ENCODE measurements around the gene QKI.
A peak's percentile ranks its signal among the peaks of the same experiment; 100 is the strongest.

Gene QKI

DNA sequence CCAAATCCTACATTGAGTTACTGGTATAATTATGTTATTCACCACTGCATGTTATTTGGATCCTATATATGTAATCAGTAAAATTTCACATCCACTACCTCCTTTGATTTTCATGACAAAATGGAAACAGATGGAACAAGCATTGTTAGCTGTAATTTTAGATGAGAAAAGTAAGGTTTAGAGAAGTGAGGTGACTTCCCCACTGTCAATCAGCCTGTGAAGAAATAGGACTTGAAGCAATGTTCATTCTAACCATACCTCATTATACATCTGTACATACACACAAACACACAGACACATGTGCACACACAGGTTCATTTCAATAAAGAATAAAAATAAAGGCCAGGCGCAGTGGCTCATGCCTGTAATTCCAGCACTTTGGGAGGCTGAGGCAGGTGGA is 23.7 kb upstream of the QKI start:
- no peak for FAIRE-seq
- DNase-seq (ENCODE audit: insufficient read length, low spot score) = no peak

DNA sequence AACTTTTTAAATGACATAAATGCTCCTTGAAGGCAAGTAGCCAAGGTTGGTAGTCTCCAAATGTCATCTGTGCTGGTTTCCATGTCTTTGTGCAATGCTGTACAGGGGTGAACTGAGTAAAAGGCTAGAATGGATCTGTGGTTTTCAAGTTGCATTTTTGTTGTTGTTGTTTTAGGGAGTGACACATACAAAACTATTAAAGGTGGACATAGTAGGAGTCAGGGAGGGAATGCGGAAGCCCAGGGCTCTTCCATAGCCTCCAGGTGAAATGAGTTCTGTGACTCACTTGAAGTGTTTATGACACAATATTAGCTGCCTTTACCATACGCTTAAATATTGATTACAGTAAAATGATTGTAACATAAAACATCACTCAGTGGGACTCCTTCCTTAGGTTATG is 22.5 kb upstream of the QKI start:
- FAIRE-seq = no peak

DNA sequence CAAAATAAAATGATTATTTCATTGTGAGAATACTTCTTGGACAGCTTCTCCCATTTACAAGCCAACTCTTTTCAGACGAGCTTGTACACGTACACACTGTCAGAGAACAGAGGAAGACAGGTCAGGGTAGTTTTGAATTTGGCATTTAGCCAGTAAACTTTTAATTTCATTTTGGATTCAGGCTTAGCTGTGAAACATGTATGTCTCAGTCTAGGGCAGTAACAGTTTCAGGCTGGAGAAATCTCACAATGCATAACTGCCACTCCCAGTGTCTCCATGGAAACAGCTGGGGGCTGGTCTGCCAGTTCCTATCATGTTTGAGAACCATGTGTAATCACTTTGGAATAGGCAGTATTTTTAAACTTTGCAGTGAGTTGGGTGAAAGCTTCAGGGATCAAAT is 22.0 kb upstream of the QKI start:
- FAIRE-seq (no peak), DNase-seq (ENCODE audit: insufficient read length, low spot score) (no peak)

More for the DNA sequence above, 22.5 kb upstream of the QKI start:
- DNase-seq (ENCODE audit: insufficient read length, low spot score) = peak; percentile 25

DNA sequence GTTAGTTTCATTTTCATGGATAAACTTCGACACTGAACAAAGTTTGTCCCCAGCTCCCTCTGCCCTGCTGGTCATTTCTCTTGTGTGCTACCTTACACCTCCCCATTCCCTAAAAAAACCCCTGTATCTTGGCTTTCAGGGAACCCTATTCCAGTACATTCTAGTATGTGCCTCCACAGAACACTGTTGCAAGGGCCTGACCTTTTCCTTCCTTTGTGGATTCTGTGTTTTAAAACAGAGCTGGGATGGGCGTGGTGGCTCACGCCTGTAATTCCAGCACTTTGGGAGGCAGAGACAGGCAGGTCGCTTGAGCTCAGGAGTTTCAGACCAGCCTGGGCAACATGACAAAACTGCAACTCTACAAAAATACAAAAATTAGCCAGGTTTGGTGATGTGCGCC is 20.6 kb upstream of the QKI start:
- FAIRE-seq = no peak
- no peak for DNase-seq (ENCODE audit: insufficient read length, low spot score)

DNA sequence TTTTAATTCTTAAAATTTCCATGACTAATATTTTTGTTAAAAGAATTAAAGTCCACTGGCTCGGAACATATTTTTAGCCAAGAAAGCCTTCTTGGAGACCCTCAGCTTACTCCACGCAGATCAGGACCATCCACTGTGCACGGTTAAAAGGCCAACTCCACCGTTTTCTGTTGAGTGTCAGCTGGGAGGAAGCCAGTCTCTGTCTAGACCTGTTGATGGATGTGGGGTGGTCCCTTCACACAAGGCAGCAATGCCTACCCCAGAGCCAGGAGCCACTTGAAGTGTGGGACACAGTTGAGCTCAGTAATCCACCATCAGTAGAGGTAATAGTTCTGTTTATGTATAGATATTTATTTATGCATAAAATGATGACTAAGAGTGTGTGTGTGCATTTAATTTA is 19.9 kb upstream of the QKI start:
- FAIRE-seq (no peak), DNase-seq (ENCODE audit: insufficient read length, low spot score) (no peak)

DNA sequence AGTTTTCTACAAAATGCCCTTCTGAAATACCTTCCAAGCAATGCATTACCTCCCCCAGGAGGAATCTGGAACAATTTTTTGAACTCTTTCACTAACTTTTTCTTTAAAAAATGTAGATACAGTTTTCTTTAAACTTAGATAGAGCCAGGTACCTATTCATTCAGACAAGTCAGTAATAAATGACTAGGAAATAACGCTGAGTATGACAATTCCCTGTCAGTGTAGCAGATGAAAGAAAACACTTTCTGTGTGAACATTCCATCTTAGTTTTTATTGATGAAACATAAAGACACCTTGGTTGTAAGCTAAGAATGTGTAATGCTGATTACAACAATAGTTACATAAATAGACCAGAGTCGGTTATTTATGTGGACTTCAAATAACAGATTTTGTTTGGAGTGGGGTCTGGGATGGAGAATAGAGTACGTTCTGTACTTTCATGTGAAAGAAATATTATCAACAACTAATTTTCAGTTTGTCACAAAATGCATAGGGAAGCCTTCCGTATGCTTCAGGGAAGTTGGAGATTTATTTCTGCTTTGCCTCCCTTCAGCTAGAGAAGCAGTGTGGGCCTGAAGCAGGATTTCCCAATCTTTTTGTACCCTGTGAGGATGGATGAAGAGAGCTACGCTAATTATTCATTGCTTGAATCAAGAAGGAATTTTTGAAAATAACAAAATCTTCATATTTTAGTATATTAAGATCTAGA is 19.2 kb upstream of the QKI start:
- DNase-seq (ENCODE audit: insufficient read length, low spot score) (no peak), FAIRE-seq (no peak)

DNA sequence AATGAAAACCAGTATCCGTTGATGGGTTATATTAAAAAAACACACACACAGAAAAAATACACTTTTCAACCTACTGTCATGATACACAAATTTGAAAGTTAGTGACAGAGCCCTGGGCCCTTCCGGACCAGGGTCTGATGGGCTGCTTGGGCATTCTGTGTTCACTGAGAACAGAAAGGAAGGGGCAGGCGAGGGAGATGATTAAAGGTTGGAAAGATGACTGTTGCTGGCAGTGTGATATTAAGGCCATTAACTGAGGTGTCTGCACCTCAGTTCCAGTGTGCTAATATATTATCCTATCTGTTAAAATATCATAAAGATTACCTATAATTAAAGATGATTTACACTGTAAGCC is 18.7 kb upstream of the QKI start:
- FAIRE-seq = no peak
- no peak for DNase-seq (ENCODE audit: insufficient read length, low spot score)

DNA sequence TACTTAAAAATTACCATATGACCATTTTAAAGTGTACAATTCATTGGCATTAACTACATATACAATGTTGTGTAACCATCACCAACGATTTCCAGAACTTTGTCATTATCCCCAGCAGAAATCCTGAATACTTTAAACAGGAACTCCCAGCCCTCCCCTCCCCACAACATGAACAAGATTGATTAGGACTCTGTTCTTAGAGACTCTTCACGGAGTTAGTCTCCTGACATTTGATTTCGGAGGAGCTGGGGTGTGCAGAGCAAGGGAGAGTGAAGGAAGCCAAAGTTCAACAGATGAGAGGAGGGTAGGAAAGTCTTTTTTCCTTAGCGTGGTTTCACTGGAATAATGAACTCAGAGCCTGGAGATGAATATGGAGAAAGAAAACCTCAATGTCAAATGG is 17.2 kb upstream of the QKI start:
- no peak for FAIRE-seq
- DNase-seq (ENCODE audit: insufficient read length, low spot score) = no peak

DNA sequence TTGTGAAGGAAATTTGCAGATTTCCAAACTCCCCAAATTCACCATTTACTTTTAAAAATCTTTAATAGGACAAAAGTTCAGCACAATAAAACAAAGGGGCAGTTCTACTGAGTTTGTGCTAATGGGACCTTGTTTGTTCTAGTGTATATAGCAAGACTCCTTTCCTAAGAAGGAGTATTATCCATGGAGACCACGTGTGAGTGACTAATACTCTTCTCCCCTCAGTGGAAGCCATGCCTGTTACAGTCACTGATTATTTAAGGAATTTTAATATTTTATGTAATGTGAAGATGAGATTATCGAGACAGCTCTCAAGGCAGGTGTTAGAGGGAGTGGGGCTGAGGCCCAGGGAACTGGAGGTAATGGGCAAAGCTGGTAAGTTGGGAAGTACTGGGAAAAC is 16.4 kb upstream of the QKI start:
- no peak for FAIRE-seq
- DNase-seq (ENCODE audit: insufficient read length, low spot score) = no peak

DNA sequence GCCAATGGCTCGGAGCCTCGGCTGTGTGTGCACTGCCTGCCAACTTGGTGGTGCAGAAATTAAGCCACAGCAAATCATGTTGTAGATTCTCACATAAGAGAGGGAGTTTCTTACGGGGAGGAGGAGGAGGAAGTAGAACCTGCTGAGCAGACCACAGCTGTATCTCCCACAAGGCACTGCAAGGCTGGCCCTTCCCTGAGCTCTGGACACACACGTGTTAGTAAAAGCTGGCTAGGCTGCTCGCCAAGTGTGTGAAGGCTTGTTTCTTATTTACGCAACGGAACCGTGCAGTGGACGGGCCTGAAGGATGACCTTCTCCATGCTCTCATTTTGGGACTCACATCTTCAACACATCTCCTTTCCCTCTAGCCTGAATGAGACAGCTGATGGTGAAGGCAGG is 15.7 kb upstream of the QKI start:
- FAIRE-seq (no peak), DNase-seq (ENCODE audit: insufficient read length, low spot score) (no peak)

DNA sequence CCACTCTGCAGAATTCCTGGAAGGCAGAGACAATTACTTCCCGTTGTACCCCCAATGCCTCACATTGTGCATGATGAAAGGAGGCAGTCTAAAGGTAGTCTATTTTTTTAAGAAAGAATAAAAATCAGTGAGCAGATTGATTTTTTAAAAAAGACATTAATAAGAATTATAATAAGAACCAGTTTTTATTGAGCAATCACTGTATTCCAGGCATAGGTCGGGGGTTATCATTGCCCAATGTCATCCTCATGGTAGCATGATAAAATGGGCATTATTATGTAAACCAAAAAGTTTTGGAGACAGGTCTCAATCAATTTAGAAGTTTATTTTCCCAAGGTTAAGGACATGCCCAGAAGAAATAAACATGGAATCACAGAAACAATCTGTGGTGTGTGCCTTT is 14.0 kb upstream of the QKI start:
- DNase-seq (ENCODE audit: insufficient read length, low spot score) (no peak), FAIRE-seq (no peak)

DNA sequence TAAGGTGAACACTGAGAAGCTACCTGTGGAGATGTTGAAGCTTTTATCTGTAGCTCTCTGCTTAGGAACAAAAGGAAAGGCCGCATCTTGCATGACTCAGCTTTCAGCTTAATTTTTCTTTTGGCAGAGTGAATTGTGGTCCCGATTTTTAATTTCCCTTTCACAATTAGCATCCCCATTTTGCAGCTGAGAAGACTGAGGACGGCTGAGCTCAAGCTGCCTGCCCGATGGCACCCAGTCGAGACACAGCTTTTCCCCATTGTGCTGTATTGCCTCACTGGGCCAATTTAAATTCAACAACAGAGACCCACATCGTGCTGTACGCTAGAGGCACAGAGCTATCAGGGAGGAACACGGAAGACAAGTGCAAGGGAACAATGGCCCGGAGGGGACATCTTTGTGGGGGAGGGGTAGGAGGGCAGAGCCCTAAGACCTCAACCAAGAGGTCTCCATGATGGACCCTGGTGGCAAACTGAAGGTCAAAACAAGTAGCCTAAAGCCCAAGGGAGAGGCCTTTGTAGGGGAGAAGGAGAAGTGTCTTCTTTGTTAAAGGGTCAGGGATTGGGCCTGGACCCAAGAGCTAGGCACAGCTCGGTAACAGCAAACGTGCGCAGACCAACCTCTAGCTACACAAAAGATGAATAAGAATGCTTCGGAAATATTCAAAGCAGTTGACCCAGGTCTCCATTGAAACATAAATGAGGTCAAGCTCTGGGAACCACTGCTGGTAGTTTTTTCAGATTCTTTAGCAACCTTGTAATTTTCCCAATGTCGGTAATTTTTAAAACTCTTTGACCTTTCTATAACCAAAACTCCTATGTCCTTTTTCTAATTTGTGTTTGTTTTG is 13.3 kb upstream of the QKI start:
- DNase-seq (ENCODE audit: insufficient read length, low spot score) = no peak
- no peak for FAIRE-seq

DNA sequence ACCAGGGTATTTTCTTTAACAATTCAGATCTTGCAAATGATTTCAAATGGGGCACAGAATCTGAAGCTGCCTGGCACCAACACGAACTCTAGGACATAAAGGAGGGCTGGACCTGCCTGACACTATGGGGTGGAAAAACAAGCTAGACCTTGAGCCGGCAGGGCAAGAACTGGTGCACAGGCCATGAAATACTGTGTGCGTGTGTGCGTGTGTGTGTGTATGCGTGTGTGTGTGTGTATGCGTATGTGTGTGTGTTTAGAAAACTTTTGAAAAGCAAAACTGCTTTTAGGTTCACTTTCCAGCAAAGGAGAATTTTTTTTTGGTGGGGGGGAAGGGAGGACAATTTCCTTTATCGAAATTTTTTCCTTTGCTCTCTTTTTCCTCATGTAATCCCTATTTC is 11.9 kb upstream of the QKI start:
- DNase-seq (ENCODE audit: insufficient read length, low spot score) (no peak), FAIRE-seq (no peak)

DNA sequence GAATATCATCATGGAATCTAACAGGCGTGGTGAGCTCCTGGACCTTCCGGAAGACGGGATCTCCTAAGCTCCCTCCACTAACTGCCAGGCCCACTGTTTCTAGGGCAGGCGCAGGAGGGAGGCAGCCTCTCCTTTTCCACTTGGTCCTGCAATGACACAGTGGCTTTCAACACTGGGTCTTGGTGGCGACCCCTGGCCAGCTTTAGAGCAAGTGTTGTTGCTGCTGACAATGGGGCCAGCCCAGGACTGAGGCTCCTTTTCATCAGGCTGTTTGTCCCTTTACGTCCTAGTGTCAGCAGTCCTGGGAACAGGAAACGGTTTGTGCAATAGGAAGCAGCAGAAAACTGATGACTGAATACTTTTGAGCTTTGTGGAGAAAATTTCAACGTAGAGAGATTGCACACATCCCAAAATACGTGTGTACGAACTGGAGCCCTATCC is 9.7 kb upstream of the QKI start:
- DNase-seq (ENCODE audit: insufficient read length, low spot score) = no peak
- FAIRE-seq = no peak

DNA sequence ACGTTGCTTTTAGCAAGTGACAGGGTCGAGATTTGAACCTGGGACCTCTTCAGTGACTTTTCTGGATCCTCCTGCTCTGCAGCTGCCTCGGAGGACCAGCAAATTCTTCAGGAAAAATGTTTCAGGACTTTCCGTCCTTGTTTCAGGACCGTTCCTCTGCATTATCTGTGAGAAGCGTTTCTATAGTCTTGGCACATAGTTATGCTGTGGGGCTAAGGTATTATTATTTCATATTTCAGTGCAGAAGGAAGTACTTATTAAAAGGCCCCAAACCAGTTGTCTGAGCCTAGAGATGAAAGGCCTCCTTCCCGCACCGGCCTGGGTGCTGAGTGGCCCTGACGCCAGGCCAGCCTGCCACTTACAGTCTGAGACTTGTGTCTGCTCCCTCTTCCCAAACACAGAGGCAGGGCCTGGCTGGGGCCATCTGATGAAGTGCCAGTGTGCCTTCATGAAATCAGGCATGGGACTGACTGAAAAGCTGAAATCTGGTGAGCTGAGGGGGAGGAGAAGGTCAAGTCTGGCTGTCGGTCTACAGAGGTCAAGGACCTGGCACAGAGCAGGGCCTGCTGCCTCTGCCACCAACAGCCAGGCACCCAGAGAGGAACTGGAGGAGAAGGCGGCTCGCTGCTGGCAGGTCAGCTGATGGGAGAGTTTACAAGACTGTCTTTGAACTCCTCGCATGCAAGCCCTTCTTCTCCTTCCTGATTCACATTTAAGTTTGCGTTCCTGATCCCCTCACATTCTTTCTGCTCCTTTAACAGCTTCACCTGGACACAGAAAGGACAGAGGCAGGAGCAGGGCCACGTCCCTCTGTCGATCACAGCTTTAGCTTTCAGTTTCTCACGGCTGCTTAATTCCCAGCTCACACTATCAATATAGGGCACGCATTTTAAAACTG is 8.9 kb upstream of the QKI start:
- no peak for DNase-seq (ENCODE audit: insufficient read length, low spot score)
- FAIRE-seq = no peak

DNA sequence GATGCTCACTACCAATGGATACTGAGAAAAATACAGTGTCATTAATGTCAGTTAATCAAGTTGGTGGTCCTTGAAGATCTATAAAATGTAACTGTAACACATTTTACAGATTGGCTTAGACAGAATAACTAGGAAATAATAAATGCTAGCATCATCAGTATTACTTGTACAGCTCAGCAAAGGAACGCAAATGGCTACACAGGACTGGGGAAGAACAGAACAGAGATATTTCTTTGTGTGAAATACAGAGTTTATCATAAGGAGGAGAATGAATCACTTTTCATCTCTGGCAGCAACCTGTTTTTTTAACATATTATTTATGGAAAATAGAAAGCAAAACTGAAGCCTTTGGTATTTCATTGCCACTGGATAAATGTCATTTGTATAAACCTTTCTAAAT is 8.2 kb upstream of the QKI start:
- no peak for FAIRE-seq

DNA sequence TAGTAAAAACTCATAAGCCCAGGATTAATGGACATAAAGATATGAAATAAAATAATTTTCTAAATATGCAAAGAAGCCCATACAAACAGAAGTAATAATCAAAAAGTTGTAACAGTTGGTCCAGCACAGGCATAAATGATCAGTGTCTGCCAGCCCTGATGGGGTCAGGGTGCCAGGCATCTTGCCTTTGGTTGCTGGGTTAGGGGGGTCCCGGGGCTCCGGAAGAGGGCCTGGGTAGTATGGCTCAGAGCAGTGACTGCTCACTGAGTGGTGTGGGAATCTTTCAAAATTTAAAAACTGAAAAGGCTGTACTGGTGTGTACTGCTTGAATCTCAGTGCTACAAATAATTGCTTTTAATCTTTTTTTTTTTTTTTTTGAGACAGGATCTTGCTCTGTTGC is 7.7 kb upstream of the QKI start:
- FAIRE-seq (no peak), DNase-seq (ENCODE audit: insufficient read length, low spot score) (no peak)

More for the DNA sequence above, 8.2 kb upstream of the QKI start:
- DNase-seq (ENCODE audit: insufficient read length, low spot score) = no peak

DNA sequence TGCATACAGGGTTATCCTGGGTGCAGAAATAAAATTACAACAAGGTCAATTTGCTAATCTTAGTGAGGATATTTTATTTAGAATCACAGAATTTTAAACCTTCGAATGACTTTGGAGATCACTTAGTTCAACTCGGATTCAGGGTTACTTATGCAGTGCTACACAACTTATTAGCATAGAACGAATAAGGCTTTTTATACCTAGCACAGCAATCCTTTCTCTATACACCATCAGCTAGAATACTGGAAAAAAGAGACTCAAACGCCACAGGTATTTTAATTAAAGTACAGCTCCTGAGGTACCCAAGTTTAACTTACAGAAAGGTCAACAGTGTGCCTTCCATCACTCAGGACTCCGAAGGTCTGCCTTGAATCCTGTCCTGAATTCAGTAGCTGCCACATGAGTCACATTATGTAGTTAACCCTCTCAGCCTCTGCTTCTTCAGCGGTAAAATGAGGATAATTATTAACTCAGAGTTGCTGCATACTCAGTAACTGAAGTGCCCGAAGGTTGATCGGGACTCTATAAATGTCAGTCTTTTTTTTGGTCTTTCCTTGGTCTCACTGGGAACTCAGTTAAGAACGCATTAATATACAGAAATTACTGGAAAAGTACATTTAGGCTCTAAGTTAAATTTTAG is 6.0 kb upstream of the QKI start:
- FAIRE-seq = no peak
- no peak for DNase-seq (ENCODE audit: insufficient read length, low spot score)

DNA sequence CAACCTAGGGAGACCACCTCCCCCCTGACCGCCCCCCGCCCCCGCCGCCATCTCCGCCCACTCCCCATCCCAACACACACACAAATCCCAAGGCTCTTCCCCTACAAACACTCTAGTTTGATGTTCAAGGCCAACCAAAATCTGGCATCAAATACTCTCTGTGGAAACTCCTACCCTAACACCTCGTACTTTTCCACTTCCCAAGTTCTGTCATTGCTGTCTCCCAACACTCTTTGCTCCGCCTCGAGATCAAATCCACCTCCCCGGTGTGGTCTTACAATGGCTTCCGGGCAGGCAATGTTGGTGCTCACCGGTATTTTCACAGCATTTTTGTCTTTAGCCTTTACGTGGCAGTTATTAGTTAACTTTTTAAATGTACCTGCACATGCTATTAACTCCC is 4.8 kb upstream of the QKI start:
- FAIRE-seq = no peak

DNA sequence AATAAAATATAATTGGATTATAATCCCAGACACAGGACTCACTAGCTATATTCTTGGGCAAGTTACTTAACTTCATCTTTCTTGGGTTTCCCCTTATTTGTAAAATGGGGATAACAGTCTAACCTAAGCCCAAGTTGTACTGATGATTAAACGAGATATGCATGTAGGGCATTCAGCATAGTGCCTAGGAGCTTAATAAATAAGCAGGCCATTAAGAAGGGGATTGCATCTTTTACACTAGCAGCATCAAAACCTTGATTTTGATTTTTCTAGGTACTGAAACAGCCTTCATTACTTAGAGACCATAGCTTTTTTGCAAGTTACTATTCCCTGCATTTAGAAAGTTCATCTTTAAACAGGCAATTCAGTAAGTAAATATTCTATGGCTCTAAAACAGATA is 2.2 kb upstream of the QKI start:
- no peak for DNase-seq (ENCODE audit: insufficient read length, low spot score)
- no peak for FAIRE-seq

More for the DNA sequence above, 4.8 kb upstream of the QKI start:
- no peak for DNase-seq (ENCODE audit: insufficient read length, low spot score)

DNA sequence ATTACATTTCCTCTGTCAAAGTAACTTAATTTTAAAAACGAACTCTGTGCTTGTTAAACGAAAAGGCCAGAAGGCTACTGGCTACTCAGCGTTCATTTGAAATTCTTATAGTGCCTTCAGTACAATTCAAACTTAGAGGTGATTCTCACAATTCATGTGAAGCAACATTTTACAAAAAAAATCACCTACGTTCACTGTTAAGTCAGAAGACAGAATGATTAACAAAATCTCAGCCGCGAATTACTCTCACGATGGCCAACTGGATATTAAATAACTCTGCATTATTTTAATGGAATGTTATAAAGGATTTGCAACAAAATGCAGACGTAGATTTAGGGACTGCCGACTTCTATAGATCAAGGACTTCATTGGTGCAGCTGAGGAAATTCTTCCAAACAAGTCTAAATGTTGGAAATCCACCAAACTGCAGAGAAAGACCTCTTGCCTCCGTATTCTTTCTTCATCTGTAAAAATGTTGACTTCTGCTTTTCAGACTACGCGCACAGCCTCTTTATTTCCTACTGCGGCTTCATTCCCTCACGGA is 1.6 kb upstream of the QKI start:
- no peak for DNase-seq (ENCODE audit: insufficient read length, low spot score)
- no peak for FAIRE-seq
